RWPE1 (cell line): ENCODE measurements around the gene NSMCE1.

ENCODE experiments used
- CTCF ChIA-PET: fragments of 350-600 bp; sonication (Branson Sonifier 250); formaldehyde crosslinking; extraction: SDS; loops from one replicate; lab custom pipeline; 2021; lab: Yijun Ruan, JAX
- POLR2A ChIA-PET: fragments of 400-600 bp; formaldehyde crosslinking; extraction: SDS; loops from one replicate; lab custom pipeline; 2020; ENCODE audit warnings: antibody characterized with exemption; ENCODE audit not compliant: low non-redundant PET; lab: Yijun Ruan, JAX
- DNase-seq: peaks from one replicate; pipeline ENCODE4 v3.0.0; 2012; ENCODE audit warnings: low spot score
- H3K27ac ChIP-seq: fragments of 450-650 bp; 2 replicates; pipeline ENCODE4 v1.5.1; 2017
- CTCF ChIP-seq: fragments of 450-650 bp; conservative IDR thresholded peaks from 2 replicates; pipeline ENCODE4 v1.5.1; 2017; ENCODE audit warnings: low read depth, mild to moderate bottlenecking

Gene NSMCE1

DNA sequence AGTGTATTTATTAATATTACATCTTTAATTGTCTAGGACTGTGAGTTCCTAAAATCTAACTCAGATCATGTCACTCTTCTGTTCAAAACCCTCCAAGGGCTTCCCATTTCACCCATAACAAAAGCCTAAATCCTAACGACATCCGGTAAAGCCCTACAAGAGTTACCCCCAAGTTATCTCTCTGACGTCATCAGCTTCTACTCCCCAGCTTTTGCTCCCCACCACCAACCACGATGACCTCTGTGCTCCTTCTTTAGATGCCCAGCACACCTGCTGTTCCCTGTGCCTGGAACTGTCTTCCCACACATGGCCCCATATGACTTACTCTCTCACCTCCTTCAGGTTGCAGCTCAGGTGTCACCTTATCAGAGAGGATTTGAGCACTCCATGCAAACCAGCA lies 71.6 kb downstream of the NSMCE1 start:
- no peak for TF ChIP-seq CTCF
- ChIA-PET POLR2A (no interaction called here), CTCF (no interaction called here)
- no peak for DNase-seq
- no peak overlapping the region for H3K27ac ChIP-seq

GRCh38 chr16:27195941-27196595 lies 72.5 kb downstream of the NSMCE1 start:
- no peak overlapping the region for H3K27ac ChIP-seq
- CTCF ChIA-PET: interaction anchor here (0.7 to 1.3 kb wide), 2 partner anchors 16 to 172 kb away, joined by 3 read pairs; no protein-coding TSS in a partner anchor

GRCh38 chr16:27195076-27195741 lies 73.4 kb downstream of the NSMCE1 start:
- no peak overlapping the region for H3K27ac ChIP-seq
- no peak for TF ChIP-seq CTCF
- CTCF ChIA-PET: interaction anchor here (0.7 to 1.3 kb wide), 2 partner anchors 16 to 173 kb away, joined by 3 read pairs; no protein-coding TSS in a partner anchor
- POLR2A ChIA-PET: no interaction called here
- peak; percentile 75 for DNase-seq

More at GRCh38 chr16:27195941-27196595, 72.5 kb downstream of the NSMCE1 start:
- TF ChIP-seq CTCF: no peak
- POLR2A ChIA-PET: no interaction called here
- no peak for DNase-seq

- TF ChIP-seq CTCF: no peak
- POLR2A ChIA-PET: no interaction called here
Observed at GRCh38 chr16:27193300-27193990, 75.1 kb downstream of the NSMCE1 start.

DNA sequence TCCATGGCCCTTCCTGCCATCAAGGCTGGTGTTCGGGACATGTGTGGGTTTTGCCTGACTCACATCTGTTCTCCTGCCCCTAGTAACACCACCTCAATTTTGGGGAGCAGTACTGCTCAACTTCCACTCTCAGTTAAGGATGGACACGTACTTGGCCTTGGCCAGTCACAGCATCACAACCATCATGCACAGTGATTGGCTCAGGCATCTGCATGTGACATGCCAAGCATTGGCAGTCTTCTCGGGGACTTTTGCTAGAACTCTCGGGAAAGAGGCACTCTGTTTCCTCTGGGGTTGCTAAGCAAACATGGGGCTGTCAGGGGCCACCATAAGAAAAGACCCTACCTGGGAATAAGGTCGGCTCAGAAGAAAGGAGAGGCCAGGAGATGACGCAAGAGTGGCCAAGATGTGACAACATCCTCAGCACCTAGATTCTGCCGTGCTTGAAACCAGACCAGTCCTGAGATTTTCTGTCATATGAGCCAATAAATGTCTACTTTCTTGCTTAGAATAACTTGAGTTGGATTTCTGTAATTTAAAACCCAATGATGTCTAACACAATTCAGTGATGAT lies 77.1 kb downstream of the NSMCE1 start:
- H3K27ac ChIP-seq: no peak overlapping the region
- ChIA-PET CTCF (no interaction called here), POLR2A (no interaction called here)
- DNase-seq: no peak
- TF ChIP-seq CTCF: no peak

More at GRCh38 chr16:27193300-27193990, 75.1 kb downstream of the NSMCE1 start:
- DNase-seq: no peak
- no peak overlapping the region for H3K27ac ChIP-seq
- CTCF ChIA-PET: no interaction called here

- no peak for TF ChIP-seq CTCF
- DNase-seq: no peak
- H3K27ac ChIP-seq: no peak overlapping the region
- POLR2A ChIA-PET: no interaction called here
- CTCF ChIA-PET: no interaction called here
Observed at GRCh38 chr16:27190316-27190871, 78.2 kb downstream of the NSMCE1 start.
